OCI-LY3 (cell line): Measurements from ENCODE around the gene FERMT3.

Experiments used
- EZH2phosphoT487 ChIP-seq: fragments of 200-600 bp; shearing (Covaris generic); IDR thresholded peaks from 2 replicates; pipeline ENCODE4 v1.6.1; 2018; ENCODE audit warnings: antibody characterized with exemption, mixed run types, low read depth
- TF ChIP-seq, protein P1 (sequence below): fragments of 200-600, 300-600 bp; sonication (generic); IDR thresholded peaks from 2 replicates; pipeline ENCODE4 v1.5.1; 2014; ENCODE audit warnings: antibody characterized with exemption, low read length, low read depth

DNA sequence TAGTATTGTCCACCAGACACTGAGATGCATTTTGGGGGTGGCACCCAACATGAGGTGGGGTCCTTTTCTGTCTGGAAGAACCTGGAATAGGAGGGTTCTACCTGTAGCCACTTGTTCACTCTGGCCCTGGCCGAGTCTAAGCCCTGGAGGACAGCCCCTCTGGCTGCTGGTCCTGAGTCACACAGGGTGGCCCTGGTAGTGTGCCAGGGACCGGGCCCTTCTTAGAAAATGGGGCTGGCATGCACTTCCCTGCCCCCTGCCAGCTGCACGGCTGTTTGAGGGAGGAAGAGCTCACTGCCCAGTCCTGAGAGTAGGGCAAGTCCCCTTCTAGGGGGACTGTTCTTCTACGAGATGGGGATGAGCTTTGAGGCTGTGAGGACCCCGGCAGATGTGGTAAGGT is 47.0 kb downstream of the FERMT3 start:
- TF ChIP-seq, protein P1, sequence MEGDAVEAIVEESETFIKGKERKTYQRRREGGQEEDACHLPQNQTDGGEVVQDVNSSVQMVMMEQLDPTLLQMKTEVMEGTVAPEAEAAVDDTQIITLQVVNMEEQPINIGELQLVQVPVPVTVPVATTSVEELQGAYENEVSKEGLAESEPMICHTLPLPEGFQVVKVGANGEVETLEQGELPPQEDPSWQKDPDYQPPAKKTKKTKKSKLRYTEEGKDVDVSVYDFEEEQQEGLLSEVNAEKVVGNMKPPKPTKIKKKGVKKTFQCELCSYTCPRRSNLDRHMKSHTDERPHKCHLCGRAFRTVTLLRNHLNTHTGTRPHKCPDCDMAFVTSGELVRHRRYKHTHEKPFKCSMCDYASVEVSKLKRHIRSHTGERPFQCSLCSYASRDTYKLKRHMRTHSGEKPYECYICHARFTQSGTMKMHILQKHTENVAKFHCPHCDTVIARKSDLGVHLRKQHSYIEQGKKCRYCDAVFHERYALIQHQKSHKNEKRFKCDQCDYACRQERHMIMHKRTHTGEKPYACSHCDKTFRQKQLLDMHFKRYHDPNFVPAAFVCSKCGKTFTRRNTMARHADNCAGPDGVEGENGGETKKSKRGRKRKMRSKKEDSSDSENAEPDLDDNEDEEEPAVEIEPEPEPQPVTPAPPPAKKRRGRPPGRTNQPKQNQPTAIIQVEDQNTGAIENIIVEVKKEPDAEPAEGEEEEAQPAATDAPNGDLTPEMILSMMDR, result no peak
- TF ChIP-seq EZH2phosphoT487, result no peak
